Renal cortical epithelial cell (primary cell): ENCODE results near the gene GTPBP2. TPM values are rescaled to one million over a fixed set of nuclear protein-coding genes. Genes with fewer than 3 reads are reported as not detected.

Experiments
- DNase-seq: peaks from one replicate; pipeline ENCODE4 v3.0.0-alpha.2; 2011; ENCODE audit warnings: low read depth
- total RNA-seq: library from RNA; depleted of rRNA; stranded (reverse); fragments of >200 nt; gene quantifications from 2 replicates; pipeline ENCODE4 v1.2.3, GENCODE V29; 2014

Gene GTPBP2
- total RNA-seq, 1 donor from 2014 or later = 53.2 TPM

GRCh38 chr6:43575772-43576551, 53.1 kb downstream of the GTPBP2 start, which contains the start of the genes POLH and XPO5:
Gene POLH (plus strand): TSS chr6:43576185. CDS start chr6:43582320, 6,135 bp downstream.
Gene XPO5 (minus strand): TSS chr6:43576038. CDS start chr6:43575864, 174 bp downstream.
- DNase-seq = peak; percentile 78

GRCh38 chr6:43575105-43575771, 53.8 kb downstream of the GTPBP2 start:
- DNase-seq = peak; percentile 18

- no peak for DNase-seq
Observed at GRCh38 chr6:43572015-43572414, 57.0 kb downstream of the GTPBP2 start.

GRCh38 chr6:43570876-43571441, 58.1 kb downstream of the GTPBP2 start:
- peak; percentile 93 for DNase-seq

Other genes with a start within 250 kb of the GTPBP2 start
- gene ABCC10, start 201.7 kb downstream of the GTPBP2 start, total RNA-seq = 13.0 and 19.1 TPM in 2 replicates
- gene DLK2, start 173.7 kb downstream of the GTPBP2 start, total RNA-seq = 1.3 TPM in 1 of 2 replicates, not detected in the other
- 6.4 and 19.6 TPM in 2 replicates for gene TJAP1, start 151.7 kb downstream of the GTPBP2 start, total RNA-seq
- gene LRRC73, start 118.9 kb downstream of the GTPBP2 start, total RNA-seq = 0.35 and 1.1 TPM in 2 replicates
- gene YIPF3, start 112.3 kb downstream of the GTPBP2 start, total RNA-seq = 114 and 161 TPM in 2 replicates
- 36.1 and 49.0 TPM in 2 replicates for gene POLR1C, start 112.2 kb downstream of the GTPBP2 start, total RNA-seq
- gene XPO5, start 53.2 kb downstream of the GTPBP2 start, total RNA-seq = 39.8 and 49.1 TPM in 2 replicates
- gene POLH, start 53.1 kb downstream of the GTPBP2 start, total RNA-seq = 33.0 and 47.8 TPM in 2 replicates
- 49.7 and 91.3 TPM in 2 replicates for gene MAD2L1BP, start 6.6 kb upstream of the GTPBP2 start, total RNA-seq
- 0.17 and 0.35 TPM in 2 replicates for gene RSPH9, start 15.8 kb upstream of the GTPBP2 start, total RNA-seq
- 35.5 and 62.0 TPM in 2 replicates for gene MRPS18A, start 58.5 kb upstream of the GTPBP2 start, total RNA-seq
- gene VEGFA, start 140.9 kb upstream of the GTPBP2 start, total RNA-seq = 121 and 249 TPM in 2 replicates